Activated CD8-positive, alpha-beta memory T cell treated with anti-CD3 and anti-CD28 coated beads, Interleukin-2, amount 50 U/mL, for 24 hours (primary cell): ENCODE measurements around the gene SAMD14.

Experiments used
- DNase-seq: peaks from one replicate; pipeline ENCODE4 v3.0.0-alpha.2; 2020; ENCODE audit errors: extremely low read depth

Gene SAMD14

GRCh38 chr17:50113624-50114320, 16.2 kb downstream of the SAMD14 start:
- no peak for DNase-seq

GRCh38 chr17:50112694-50113093, 17.3 kb downstream of the SAMD14 start:
- DNase-seq: no peak

GRCh38 chr17:50111673-50112655, 18.0 kb downstream of the SAMD14 start:
- no peak for DNase-seq

- DNase-seq: no peak
Measured at GRCh38 chr17:50110591-50111349, 19.2 kb downstream of the SAMD14 start.

GRCh38 chr17:50109785-50110184, 20.2 kb downstream of the SAMD14 start:
- DNase-seq: no peak

GRCh38 chr17:50109207-50109606, 20.8 kb downstream of the SAMD14 start:
- DNase-seq: no peak

GRCh38 chr17:50108556-50108955, 21.4 kb downstream of the SAMD14 start:
- DNase-seq: no peak

GRCh38 chr17:50107790-50108414, 22.1 kb downstream of the SAMD14 start:
- no peak for DNase-seq

- DNase-seq: no peak
Measured at GRCh38 chr17:50106393-50107131, 23.4 kb downstream of the SAMD14 start.

GRCh38 chr17:50105811-50106210, 24.1 kb downstream of the SAMD14 start:
- no peak for DNase-seq

- DNase-seq: no peak
Measured at GRCh38 chr17:50103941-50104340, 26.0 kb downstream of the SAMD14 start.

GRCh38 chr17:50103252-50103651, 26.7 kb downstream of the SAMD14 start:
- no peak for DNase-seq

GRCh38 chr17:50102164-50102991, 27.6 kb downstream of the SAMD14 start:
- no peak for DNase-seq

- DNase-seq: no peak
Measured at GRCh38 chr17:50101346-50102163, 28.4 kb downstream of the SAMD14 start.

- no peak for DNase-seq
Measured at GRCh38 chr17:50100921-50101345, 29.0 kb downstream of the SAMD14 start.

- DNase-seq: no peak
Measured at GRCh38 chr17:50100480-50100883, 29.5 kb downstream of the SAMD14 start.

GRCh38 chr17:50099003-50099402, 31.0 kb downstream of the SAMD14 start:
- DNase-seq: no peak

GRCh38 chr17:50098583-50098982, 31.4 kb downstream of the SAMD14 start:
- DNase-seq: no peak

GRCh38 chr17:50097926-50098325, 32.0 kb downstream of the SAMD14 start:
- DNase-seq: no peak
